ENCODE measurements around the gene NOP14. TPM values are rescaled to one million over a fixed set of nuclear protein-coding genes. Genes with fewer than 3 reads are reported as not detected.

The NOP14 gene
- total RNA-seq, 4 donors from 2014 or later, result 18.2 to 39.6 (median 26.8) TPM

- H3K27me3 ChIP-seq, result no peaks in the 10 kb centered on the region
- TF ChIP-seq CTCF (IDR thresholded peaks at IDR 0.05) (no peak), EP300 (IDR thresholded peaks at IDR 0.05) (no peak), POLR2A (IDR thresholded peaks at IDR 0.05) (no peak)
- peaks cover 2 to 100% (median 28%) of the 10 kb centered on the region in 3 donors for H3K36me3 ChIP-seq
- H3K4me3 ChIP-seq, result no peak overlapping the region
- H3K4me1 ChIP-seq, result peaks cover 0 to 22% (median 0%) of the 10 kb centered on the region in 4 donors
- no peak overlapping the region for H3K27ac ChIP-seq
- no peaks in the 10 kb centered on the region for H3K9me3 ChIP-seq
- DNase-seq (ENCODE audit: low spot score in 2 of 2), result no peak
- WGBS, 2 donors, result 89% methylated on average over 8 of the region's 8 CpGs
Measured at GRCh38 chr4:2906218-2906617, 57.0 kb downstream of the NOP14 start.

DNA sequence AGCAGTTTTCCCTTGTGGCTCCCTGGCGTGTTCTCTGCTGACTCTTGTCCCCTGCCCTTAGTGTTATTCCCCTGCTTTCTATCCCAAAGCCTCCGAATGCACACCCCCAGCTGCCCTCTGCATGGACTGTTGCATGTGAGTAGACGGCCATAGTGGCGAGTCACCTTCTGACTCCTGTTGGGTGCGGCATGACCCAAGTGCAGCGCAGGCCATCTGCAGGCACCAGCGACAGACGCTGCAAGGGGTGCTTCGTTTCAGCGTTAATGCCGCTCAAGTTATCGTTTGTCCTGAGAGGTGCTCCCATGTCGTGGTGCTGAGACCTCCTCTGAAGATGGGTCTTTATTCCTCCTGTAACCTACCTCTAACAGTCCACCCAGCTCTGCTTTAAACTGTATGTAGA is 57.7 kb downstream of the NOP14 start:
- no peaks in the 10 kb centered on the region for H3K9me3 ChIP-seq
- H3K36me3 ChIP-seq, result peaks cover 2 to 100% (median 28%) of the 10 kb centered on the region in 3 donors
- TF ChIP-seq CTCF (IDR thresholded peaks at IDR 0.05), result no peak
- TF ChIP-seq EP300 (IDR thresholded peaks at IDR 0.05), result no peak
- no peak for TF ChIP-seq POLR2A (IDR thresholded peaks at IDR 0.05)
- no peak for DNase-seq (ENCODE audit: low spot score in 2 of 2)
- H3K27ac ChIP-seq, result no peak overlapping the region
- no peaks in the 10 kb centered on the region for H3K27me3 ChIP-seq
- H3K4me1 ChIP-seq, result peaks cover 0 to 20% (median 0%) of the 10 kb centered on the region in 4 donors
- WGBS, 2 donors, result 85 to 93% methylated on average over 13 of the region's 13 CpGs
- H3K4me3 ChIP-seq, result no peak overlapping the region

DNA sequence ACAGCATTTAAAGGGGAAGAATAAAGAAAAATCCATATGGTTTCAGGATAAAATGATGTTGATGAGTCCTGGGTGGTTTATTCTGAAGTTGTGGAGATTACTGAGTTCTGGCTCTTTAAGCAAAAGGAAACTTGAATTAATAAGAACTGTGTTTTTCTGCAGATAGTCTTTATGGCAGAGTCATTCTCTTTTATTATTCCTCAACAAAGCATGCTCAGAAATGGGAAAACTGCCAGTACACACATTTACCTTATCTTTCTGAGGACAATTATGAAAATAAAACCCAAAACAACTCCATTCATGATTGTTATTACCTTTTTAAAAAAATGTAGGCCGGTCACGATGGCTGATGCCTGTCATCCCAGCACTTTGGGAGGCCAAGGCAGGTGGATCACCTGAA is 61.1 kb downstream of the NOP14 start:
- H3K36me3 ChIP-seq, result peaks cover 10 to 99% (median 41%) of the 10 kb centered on the region in 3 donors
- 67 to 77% methylated on average over 2 of the region's 2 CpGs for WGBS, 2 donors

GRCh38 chr4:2901186-2901585 is 62.0 kb downstream of the NOP14 start:
- Histone ChIP-seq H3K27me3 (no peaks in the 10 kb centered on the region), H3K4me3 (no peak overlapping the region), H3K4me1 (no peaks in the 10 kb centered on the region), H3K36me3 (peaks cover 10 to 99% (median 38%) of the 10 kb centered on the region in 3 donors), H3K9me3 (no peaks in the 10 kb centered on the region), H3K27ac (no peak overlapping the region)
- no peak for TF ChIP-seq CTCF (IDR thresholded peaks at IDR 0.05)
- no peak for TF ChIP-seq POLR2A (IDR thresholded peaks at IDR 0.05)
- TF ChIP-seq EP300 (IDR thresholded peaks at IDR 0.05), result no peak
- no peak for DNase-seq (ENCODE audit: low spot score in 2 of 2)
- WGBS, 2 donors, result 90 to 91% methylated on average over 3 of the region's 3 CpGs

More for the DNA sequence above, 61.1 kb downstream of the NOP14 start:
- Histone ChIP-seq H3K4me1 (no peaks in the 10 kb centered on the region), H3K27ac (no peak overlapping the region), H3K27me3 (no peaks in the 10 kb centered on the region), H3K4me3 (no peak overlapping the region), H3K9me3 (no peaks in the 10 kb centered on the region)
- no peak for TF ChIP-seq POLR2A (IDR thresholded peaks at IDR 0.05)
- TF ChIP-seq CTCF (IDR thresholded peaks at IDR 0.05), result no peak
- TF ChIP-seq EP300 (IDR thresholded peaks at IDR 0.05), result no peak
- no peak for DNase-seq (ENCODE audit: low spot score in 2 of 2)

DNA sequence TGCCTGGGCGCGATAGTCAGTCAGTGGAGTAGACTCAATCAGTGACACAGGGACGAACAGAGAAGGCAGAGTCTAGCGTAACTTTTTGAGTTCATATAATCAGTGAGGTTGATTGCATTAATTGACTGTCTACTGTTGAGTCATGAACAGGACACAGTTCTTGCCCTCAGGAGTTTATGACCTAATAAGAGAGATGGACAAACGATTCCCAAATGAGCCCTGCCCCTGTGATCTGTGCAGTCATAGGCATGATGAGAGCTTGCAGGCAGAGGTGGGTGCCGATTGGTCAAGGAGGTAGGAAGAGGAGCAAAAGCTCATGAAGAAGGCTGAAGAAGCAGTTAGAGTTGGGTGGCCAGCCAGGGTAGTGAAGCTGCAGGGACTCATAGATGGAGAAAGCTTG is 62.5 kb downstream of the NOP14 start:
- H3K27me3 ChIP-seq, result no peaks in the 10 kb centered on the region
- no peak for DNase-seq (ENCODE audit: low spot score in 2 of 2)
- peaks cover 10 to 99% (median 36%) of the 10 kb centered on the region in 3 donors for H3K36me3 ChIP-seq
- TF ChIP-seq CTCF (IDR thresholded peaks at IDR 0.05) (no peak), EP300 (IDR thresholded peaks at IDR 0.05) (no peak), POLR2A (IDR thresholded peaks at IDR 0.05) (no peak)
- no peaks in the 10 kb centered on the region for H3K9me3 ChIP-seq
- no peaks in the 10 kb centered on the region for H3K4me1 ChIP-seq
- no peak overlapping the region for H3K27ac ChIP-seq
- no peak overlapping the region for H3K4me3 ChIP-seq
- 91% methylated on average over 6 of the region's 6 CpGs for WGBS, 2 donors

Data from tibial nerve (tissue), 4 donors.